Measurements from ENCODE around the gene TMOD2.

TMOD2 gene

DNA sequence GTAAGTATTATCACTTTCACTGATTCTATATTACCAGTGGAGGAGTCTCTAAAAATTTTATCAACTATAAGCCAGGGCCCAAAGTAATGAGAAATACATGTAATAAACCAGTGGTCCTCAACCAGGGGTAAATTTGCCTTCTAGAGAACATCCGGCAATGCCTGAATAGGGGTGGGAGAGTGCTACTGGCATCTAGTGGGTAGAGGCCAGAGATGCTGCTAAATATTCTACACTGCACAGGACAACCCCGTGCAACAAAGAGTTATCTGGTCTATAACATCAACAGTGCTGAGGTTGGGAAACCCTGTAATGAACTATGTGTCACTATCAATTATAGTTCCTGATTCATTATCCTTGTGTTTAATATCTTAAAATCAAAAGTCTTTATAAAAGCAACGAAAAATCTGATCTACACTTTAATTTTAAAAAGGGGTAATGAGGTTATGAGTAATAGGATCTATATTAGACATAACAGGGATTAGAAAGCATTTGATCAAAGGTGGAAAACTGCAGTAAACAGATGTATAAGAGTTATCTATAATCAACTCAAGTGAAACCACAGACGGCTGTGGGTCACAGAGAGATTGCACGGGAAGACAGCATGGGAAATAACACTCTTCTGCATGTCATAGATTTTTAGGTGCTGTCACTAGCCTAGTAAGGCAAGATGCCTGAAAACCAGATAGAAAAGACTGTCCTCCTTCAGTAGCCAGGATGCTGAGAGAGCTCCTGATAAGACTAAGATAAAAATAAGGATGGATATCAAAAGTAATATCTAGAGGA, 16.0 kb upstream of the TMOD2 start:
- H3K4me3 ChIP-seq (ENCODE audit: low read depth, low read length): peak overlapping the region; percentile 66
- peak; percentile 70 for DNase-seq (ENCODE audit: low read depth)
- TF ChIP-seq, protein P1, sequence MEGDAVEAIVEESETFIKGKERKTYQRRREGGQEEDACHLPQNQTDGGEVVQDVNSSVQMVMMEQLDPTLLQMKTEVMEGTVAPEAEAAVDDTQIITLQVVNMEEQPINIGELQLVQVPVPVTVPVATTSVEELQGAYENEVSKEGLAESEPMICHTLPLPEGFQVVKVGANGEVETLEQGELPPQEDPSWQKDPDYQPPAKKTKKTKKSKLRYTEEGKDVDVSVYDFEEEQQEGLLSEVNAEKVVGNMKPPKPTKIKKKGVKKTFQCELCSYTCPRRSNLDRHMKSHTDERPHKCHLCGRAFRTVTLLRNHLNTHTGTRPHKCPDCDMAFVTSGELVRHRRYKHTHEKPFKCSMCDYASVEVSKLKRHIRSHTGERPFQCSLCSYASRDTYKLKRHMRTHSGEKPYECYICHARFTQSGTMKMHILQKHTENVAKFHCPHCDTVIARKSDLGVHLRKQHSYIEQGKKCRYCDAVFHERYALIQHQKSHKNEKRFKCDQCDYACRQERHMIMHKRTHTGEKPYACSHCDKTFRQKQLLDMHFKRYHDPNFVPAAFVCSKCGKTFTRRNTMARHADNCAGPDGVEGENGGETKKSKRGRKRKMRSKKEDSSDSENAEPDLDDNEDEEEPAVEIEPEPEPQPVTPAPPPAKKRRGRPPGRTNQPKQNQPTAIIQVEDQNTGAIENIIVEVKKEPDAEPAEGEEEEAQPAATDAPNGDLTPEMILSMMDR (IDR thresholded peaks at IDR 0.05; ENCODE audit: insufficient read depth, low read depth, low read length, missing control alignments): peak; percentile 39

DNA sequence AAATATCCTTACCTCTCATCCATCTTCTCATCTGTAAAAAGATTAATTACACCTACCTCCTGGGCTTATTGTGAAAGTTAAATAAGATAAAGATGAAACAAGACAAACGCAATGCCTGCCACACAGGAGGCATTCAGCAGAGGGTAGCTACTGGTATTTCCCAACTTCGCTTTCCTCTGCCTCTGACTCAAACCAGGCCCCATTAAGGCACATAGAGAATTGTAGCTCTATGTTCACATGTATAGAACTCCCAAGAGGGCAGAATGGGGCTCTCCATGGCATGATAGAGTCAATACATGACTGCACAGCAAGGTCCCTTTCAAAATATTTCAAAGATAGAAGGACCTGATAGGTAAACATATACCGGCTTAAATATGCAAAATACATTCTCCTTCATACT, 15.3 kb upstream of the TMOD2 start:
- DNase-seq (ENCODE audit: low read depth): peak; percentile 86
- H3K4me3 ChIP-seq (ENCODE audit: low read depth, low read length): peak overlapping the region; percentile 66
- TF ChIP-seq, protein P1 (IDR thresholded peaks at IDR 0.05; ENCODE audit: insufficient read depth, low read depth, low read length, missing control alignments): no peak

DNA sequence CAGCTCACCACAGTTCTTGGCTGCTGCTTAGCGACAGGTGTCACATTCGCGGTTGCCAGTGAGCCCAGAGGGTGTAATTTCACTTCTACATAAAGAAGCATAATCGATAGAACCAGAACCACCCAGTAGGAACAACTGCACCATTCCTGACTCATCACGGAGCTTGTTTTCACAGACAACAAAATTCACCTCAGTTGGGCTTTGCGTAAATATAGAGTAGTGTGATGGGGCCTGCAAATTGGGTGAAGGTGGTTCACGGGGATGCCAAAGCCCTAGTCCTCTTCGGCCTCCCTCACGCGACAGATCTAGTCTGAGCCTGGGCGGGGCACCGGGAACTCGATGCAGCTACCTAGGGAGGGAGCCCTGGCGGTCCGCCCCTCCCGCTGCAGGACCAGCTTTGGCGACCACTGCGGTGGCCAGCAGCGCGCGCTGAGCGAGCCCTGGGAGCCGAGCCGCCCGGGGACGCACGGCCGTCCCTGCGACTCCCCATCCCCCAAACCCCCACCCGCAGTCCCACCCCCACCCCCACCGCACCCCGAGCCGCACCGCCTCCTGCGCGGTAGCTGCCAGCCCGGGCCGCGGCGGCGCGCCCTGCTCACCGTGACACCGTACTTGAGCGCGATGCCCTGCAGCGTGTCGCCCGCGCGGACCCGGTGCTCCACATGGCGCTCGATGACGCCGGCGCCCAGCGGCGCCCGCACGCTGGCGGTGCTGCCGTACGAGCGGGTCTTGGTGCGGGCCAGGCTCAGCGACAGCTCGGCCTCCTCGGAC, 14.5 kb upstream of the TMOD2 start:
- TF ChIP-seq, protein P1 (IDR thresholded peaks at IDR 0.05; ENCODE audit: insufficient read depth, low read depth, low read length, missing control alignments): no peak
- peak; percentile 77 for DNase-seq (ENCODE audit: low read depth)
- H3K4me3 ChIP-seq (ENCODE audit: low read depth, low read length): peak overlapping the region; percentile 66

DNA sequence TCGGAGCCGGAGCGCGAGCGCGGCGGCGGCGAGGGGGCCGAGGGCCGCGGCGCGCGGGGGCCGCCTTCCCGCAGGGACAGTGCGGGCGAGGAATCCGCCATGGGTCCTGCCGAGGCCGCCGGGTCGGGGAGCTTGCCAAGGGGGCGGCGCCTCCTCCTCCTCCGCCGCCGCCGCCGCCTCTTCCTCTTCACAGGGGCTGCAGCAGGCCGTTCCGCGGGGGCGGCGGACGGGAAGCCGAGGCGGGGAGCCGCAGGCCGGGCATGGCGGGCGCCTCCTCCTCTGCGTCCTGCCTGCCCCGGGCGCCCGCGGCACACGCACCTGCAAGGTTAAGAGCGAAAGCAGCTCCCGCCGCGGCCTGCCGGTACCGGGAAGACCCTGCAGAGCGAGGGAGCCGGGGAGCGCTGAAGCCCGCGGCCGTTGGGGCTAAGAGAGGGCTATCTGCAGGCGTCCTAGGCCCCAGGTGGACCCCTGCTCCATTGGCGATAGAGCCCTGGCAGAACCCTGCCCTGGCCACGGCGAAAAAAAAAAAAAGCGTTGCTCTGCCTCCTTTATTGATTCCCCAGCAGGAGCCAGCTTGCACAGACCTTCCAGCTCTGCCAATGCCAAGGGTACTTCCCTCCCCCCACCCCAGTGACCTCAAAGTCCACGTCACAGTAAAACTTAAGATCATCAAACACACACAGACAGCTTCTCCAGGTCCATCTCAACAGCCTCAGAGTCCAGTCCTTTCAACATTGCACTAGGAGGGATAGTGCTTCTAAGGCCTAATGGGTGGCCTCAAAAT, 13.7 kb upstream of the TMOD2 start, which contains the start of gene LYSMD2:
TSS of gene LYSMD2 (minus strand) at position 134 of the 784 bp plus-strand sequence. CDS start at position 101, 33 bp downstream.
- TF ChIP-seq, protein P1 (IDR thresholded peaks at IDR 0.05; ENCODE audit: insufficient read depth, low read depth, low read length, missing control alignments): no peak
- peak within 1 kb of the TSS; percentile 66 for H3K4me3 ChIP-seq (ENCODE audit: low read depth, low read length)
- DNase-seq (ENCODE audit: low read depth): peak; percentile 80

DNA sequence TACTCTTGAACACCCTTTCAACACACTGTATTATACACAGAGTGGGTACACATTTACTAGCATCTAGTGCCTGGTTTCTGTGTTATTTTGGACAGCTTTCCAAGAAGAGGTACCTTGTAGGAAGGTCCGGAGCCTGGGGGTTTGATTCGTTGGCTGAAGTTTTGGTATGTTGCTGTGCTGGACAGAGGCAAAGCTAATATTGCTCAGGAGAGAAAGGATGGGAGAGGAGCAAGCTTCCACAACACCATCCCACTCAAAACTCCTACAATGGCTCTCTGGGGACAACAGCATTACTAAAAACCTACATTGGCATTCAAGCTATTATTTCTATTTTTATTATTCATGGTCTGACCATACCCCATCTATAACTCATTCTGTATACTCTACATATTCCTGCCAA, 12.8 kb upstream of the TMOD2 start:
- H3K4me3 ChIP-seq (ENCODE audit: low read depth, low read length): no peak overlapping the region; the same call in 1 of the 2 replicates
- TF ChIP-seq, protein P1 (IDR thresholded peaks at IDR 0.05; ENCODE audit: insufficient read depth, low read depth, low read length, missing control alignments): no peak
- no peak for DNase-seq (ENCODE audit: low read depth)

DNA sequence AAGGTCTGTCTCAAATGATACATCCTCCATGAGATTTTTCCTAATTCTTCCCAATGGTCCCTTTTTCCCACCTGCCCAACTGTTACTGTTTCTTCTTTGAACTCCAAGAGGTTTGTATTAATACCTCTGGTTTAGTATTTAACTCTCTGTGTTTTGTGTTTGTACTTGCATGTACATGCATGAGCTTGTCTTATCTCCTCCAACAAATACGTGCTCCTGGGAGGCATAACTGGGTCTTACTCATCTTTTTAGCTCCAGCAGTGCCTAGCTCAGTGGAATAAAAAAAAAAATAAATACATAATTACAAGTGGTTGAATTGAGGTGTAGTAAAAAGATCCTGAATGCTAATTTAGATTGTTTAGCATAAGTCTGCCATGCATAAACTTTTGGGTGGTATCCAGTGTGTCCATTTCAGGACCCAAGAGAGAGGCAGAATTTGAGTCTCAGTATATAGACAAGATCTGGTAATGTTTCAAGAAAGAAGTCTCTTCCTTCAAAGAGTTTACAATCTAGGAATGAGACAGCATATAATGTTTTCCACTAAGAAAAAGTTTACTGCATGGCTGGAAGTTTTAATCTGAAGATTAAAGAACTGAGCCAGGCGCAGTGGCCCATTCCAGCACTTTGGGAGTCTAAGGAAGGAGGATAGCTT, 12.2 kb upstream of the TMOD2 start:
- H3K4me3 ChIP-seq (ENCODE audit: low read depth, low read length): no peak overlapping the region
- no peak for DNase-seq (ENCODE audit: low read depth)
- TF ChIP-seq, protein P1 (IDR thresholded peaks at IDR 0.05; ENCODE audit: insufficient read depth, low read depth, low read length, missing control alignments): no peak

Measured in GM12865 (cell line).